Ishikawa (cell line): Measurements from ENCODE around the gene RAB12.

Experiments used
- CEBPB ChIP-seq: IDR thresholded peaks from 2 replicates; pipeline ENCODE4 v1.6.1; 2012
- CREB1 ChIP-seq: IDR thresholded peaks from 2 replicates; pipeline ENCODE4 v1.6.1; 2012; ENCODE audit warnings: low read depth
- EGR1 ChIP-seq: IDR thresholded peaks from 2 replicates; pipeline ENCODE4 v1.6.1; 2012
- EP300 ChIP-seq: IDR thresholded peaks from 2 replicates; pipeline ENCODE4 v1.6.1; 2012; ENCODE audit warnings: borderline replicate concordance
- FOXM1 ChIP-seq: IDR thresholded peaks from 2 replicates; pipeline ENCODE4 v1.6.1; 2012; ENCODE audit warnings: low read depth, borderline replicate concordance
- MAX ChIP-seq: IDR thresholded peaks from 2 replicates; pipeline ENCODE4 v1.6.1; 2012
- NFIC ChIP-seq: IDR thresholded peaks from 2 replicates; pipeline ENCODE4 v1.6.1; 2012
- RAD21 ChIP-seq: IDR thresholded peaks from 2 replicates; pipeline ENCODE4 v1.6.1; 2012; ENCODE audit warnings: low read depth
- REST ChIP-seq: IDR thresholded peaks from 2 replicates; pipeline ENCODE4 v1.6.1; 2012; ENCODE audit warnings: low read depth, mild to moderate bottlenecking
- TAF1 ChIP-seq: IDR thresholded peaks from 2 replicates; pipeline ENCODE4 v1.6.1; 2012; ENCODE audit warnings: low read depth, mild to moderate bottlenecking
- TCF12 ChIP-seq: IDR thresholded peaks from 2 replicates; pipeline ENCODE4 v1.6.1; 2012; ENCODE audit warnings: low read depth
- TEAD4 ChIP-seq: IDR thresholded peaks from 2 replicates; pipeline ENCODE4 v1.6.1; 2012
- YY1 ChIP-seq: IDR thresholded peaks from 2 replicates; pipeline ENCODE4 v1.6.1; 2012; ENCODE audit warnings: low read depth
- TF ChIP-seq, protein P1 (sequence below): IDR thresholded peaks from 2 replicates; pipeline ENCODE4 v1.6.1; 2012

- TF ChIP-seq REST (no peak), RAD21 (peak; percentile 80), TEAD4 (no peak), NFIC (no peak), EP300 (no peak), TCF12 (no peak), FOXM1 (no peak), CREB1 (no peak), EGR1 (no peak), YY1 (no peak), CEBPB (no peak), TAF1 (no peak), MAX (no peak)
- TF ChIP-seq, protein P1, sequence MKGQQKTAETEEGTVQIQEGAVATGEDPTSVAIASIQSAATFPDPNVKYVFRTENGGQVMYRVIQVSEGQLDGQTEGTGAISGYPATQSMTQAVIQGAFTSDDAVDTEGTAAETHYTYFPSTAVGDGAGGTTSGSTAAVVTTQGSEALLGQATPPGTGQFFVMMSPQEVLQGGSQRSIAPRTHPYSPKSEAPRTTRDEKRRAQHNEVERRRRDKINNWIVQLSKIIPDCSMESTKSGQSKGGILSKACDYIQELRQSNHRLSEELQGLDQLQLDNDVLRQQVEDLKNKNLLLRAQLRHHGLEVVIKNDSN, result no peak
Measured at GRCh38 chr18:8654503-8655451, 45.5 kb downstream of the RAB12 start.
